Left ventricle myocardium superior (tissue), 1 donor: ENCODE results near the gene EPHB1. TPM values are rescaled to one million over a fixed set of nuclear protein-coding genes. Genes with fewer than 3 reads are reported as not detected.
"Not testable (repeated sequence)": the region's sequence is repeated elsewhere in the genome, so short reads cannot be mapped to it uniquely, and the experiment has no call there.

Experiments used
- ATAC-seq: fragments of 200-7000 bp; cut with Tn5 transposase; one replicate; pipeline ENCODE4 v1.9.1; 2020; ENCODE audit warnings: mild to moderate bottlenecking, moderate library complexity
- DNase-seq: peaks from one replicate; pipeline ENCODE4 v3.0.0-alpha.2; 2020
- intact Hi-C: fragments of 100-400 bp; cut with micrococcal nuclease; formaldehyde crosslinking; loops from one replicate; pipeline ENCODE4 v1.11.0; 2022
- total RNA-seq: library from RNA; stranded (reverse); fragmentation: NEBNext Ultra II Directional; extraction: Animal tissue kit (Norgen Biotek cat#: 25700); gene quantifications from one replicate; pipeline ENCODE4 v1.2.1, GENCODE V29; 2021
- donor health status: DM: no; HTN: yes; CAD: no; lungs with severe emphysema.

The EPHB1 gene
- total RNA-seq, 1 donor from 2014 or later: 1.8 TPM

GRCh38 chr3:135232226-135232625 lies 437.2 kb downstream of the EPHB1 start:
- ATAC-seq (no peak), DNase-seq (no peak)
- intact Hi-C loops: no loop called here

GRCh38 chr3:135233476-135233875 lies 438.4 kb downstream of the EPHB1 start:
- intact Hi-C loops, DNase-seq, ATAC-seq: not testable (repeated sequence)

GRCh38 chr3:135235541-135235940 lies 440.5 kb downstream of the EPHB1 start:
- intact Hi-C loops: no loop called here
- DNase-seq (no peak), ATAC-seq (no peak)

DNA sequence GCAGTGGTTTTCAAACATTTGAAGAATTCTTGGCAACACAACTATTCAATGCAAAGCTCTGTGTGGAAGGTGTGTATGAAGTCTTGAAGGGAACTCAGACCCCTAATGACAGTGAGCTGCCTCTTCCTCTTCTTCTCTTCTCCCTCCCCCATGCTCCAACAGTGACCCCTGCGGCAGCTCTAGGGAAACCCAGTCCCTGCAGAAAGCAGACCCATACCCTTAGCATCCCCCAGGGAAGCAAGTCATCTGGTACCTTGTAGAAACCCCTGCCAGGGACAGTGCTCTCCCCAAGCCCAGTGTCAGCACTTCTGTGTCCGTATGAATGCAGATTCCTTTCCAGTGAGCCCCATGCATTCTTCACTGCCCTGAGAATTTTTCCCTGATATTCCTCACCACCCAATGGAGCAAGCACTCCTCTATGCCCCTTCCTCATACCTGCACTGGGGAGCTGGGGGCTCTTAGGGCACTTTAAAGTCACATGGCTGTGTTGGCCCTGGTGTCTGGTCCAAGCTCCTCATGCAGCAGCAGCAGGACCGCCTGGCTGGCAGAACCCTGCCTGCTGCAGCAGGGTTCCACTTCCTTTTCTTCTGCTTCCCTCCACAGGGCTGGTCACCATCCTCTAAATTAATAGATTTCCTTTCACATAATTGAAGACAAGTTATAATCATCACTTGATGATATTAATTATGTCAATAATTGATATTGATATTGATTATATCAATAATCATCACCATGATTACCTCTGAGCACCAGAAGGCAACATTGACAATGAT lies 442.5 kb downstream of the EPHB1 start:
- no peak for DNase-seq
- no peak for ATAC-seq
- intact Hi-C loops: no loop called here

DNA sequence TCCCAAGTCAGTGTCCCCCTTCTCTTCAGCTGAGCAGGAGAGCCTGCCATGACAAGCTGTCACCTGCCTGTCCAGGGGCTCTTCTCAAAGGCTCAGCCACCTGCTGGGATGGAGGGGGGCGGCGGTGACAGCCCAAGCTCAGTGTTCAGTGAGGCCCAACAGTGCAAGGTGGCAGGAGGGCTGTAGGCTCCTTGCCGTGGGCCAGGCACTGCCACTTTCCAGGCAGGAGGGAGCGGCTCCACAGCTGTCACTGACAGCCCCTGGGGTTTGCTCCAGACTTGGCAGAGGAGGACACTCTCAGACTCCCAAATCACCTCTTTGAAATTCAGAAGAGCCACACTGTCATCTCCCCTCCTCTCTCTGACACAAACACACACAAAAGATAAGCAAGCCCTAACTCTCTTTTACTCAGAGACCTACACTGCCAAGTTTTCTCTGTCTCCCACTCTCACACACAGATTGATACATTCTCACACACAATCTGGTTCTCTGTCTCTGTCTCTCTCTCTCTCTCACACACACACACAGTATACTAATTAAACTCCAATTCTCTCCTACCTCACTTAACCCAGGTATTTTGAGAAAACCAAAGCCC lies 443.3 kb downstream of the EPHB1 start:
- no peak for DNase-seq
- no peak for ATAC-seq
- intact Hi-C loops: no loop called here

- DNase-seq (no peak), ATAC-seq (no peak)
- intact Hi-C loops: no loop called here
These were observed 444.0 kb downstream of the EPHB1 start for GRCh38 chr3:135238871-135239614.

DNA sequence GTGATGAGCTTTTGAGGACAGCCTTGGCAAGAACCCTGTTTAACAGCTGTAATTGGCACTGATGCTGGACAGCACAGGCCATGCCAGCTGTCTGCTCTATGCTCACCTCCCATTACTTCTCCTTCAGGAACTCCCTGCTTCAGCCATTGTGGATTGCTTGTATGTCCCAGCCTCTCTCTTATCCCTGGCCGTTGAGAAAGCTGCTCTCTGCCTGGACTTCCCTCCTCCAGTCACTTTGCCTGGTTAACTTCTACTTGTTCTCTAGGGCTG lies 444.5 kb downstream of the EPHB1 start:
- no peak for ATAC-seq
- DNase-seq: no peak
- intact Hi-C loops: no loop called here

DNA sequence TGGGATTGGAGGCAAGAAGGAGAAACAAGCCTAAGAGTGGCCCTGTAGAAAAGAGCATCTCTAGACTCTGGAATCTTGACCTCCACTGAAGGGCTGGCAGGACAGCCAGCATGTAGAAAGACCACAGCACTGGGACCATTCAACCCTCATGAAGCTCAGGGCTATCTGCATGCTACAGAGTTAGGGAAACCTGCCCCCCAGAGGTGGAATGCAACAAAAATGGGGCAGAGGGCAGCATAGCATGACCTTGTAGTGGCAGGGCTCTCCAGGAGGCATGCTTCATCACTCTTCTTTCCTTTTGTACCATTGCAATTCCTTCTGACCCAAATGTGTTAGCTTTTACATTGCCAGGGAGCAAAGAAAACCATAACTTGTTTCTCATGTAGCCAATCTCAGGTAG lies 445.4 kb downstream of the EPHB1 start:
- no peak for DNase-seq
- ATAC-seq: no peak
- intact Hi-C loops: no loop called here

DNA sequence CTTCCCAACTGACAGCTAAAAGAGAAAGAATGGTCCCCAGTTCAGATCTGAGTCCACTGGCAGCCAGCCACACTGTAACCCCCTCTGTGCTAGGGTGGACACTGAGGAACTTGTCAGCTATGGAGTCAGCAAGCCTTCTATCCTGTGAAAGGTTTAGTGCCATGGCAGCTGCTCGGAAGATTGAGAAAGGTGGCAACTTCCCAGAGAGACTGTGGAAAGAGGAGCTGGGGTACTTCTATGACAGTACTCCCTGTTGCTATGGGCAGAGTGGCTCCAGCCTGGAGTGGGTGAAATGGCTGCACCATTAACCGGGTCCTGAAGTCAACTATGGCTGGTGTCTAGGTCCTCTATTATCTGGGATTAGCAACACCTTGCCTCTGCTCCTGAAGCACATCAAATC lies 447.2 kb downstream of the EPHB1 start:
- ATAC-seq: no peak
- DNase-seq: no peak
- intact Hi-C loops: no loop called here

GRCh38 chr3:135243616-135244015 lies 448.6 kb downstream of the EPHB1 start:
- no peak for DNase-seq
- ATAC-seq: no peak
- intact Hi-C loops: no loop called here

- intact Hi-C loops: no loop called here
These were observed 451.0 kb downstream of the EPHB1 start for GRCh38 chr3:135246027-135246426.

GRCh38 chr3:135248213-135248612 lies 453.2 kb downstream of the EPHB1 start:
- ATAC-seq (no peak), DNase-seq (no peak)
- intact Hi-C loops: no loop called here

More at GRCh38 chr3:135246027-135246426, 451.0 kb downstream of the EPHB1 start:
- ATAC-seq (no peak), DNase-seq (no peak)

- ATAC-seq (no peak), DNase-seq (no peak)
- intact Hi-C loops: no loop called here
These were observed 454.1 kb downstream of the EPHB1 start for GRCh38 chr3:135249186-135249585.

GRCh38 chr3:135258916-135259315 lies 463.9 kb downstream of the EPHB1 start:
- intact Hi-C loops: no loop called here
- no peak for ATAC-seq

GRCh38 chr3:135260025-135260424 lies 465.0 kb downstream of the EPHB1 start:
- intact Hi-C loops: no loop called here
- ATAC-seq (no peak), DNase-seq (no peak)

More at GRCh38 chr3:135258916-135259315, 463.9 kb downstream of the EPHB1 start:
- DNase-seq: no peak

GRCh38 chr3:135261214-135261775 lies 466.2 kb downstream of the EPHB1 start:
- no peak for DNase-seq
- ATAC-seq: no peak
- intact Hi-C loops: no loop called here

GRCh38 chr3:135261916-135262315 lies 466.9 kb downstream of the EPHB1 start:
- no peak for DNase-seq
- intact Hi-C loops: no loop called here
- ATAC-seq: no peak

GRCh38 chr3:135262441-135262840 lies 467.4 kb downstream of the EPHB1 start:
- ATAC-seq: no peak
- intact Hi-C loops: no loop called here
- no peak for DNase-seq

GRCh38 chr3:135263331-135263730 lies 468.3 kb downstream of the EPHB1 start:
- intact Hi-C loops: no loop called here
- DNase-seq (no peak), ATAC-seq (no peak)

- DNase-seq (no peak), ATAC-seq (no peak)
- intact Hi-C loops: no loop called here
These were observed 472.4 kb downstream of the EPHB1 start for GRCh38 chr3:135267487-135267886.
